GM12892 (cell line): ENCODE results near the gene OOSP4A.

ENCODE experiments used
- DNase-seq: peaks from one replicate; pipeline ENCODE4 v3.0.0; 2011; ENCODE audit not compliant: insufficient read length
- FAIRE-seq: peaks from 2 replicates; lab custom pipeline; 2011; peaks lifted over from hg19 to GRCh38; lab: Jason Lieb, UNC
- POLR2A ChIP-seq: IDR thresholded peaks from 2 replicates; pipeline ENCODE4 v1.6.1; 2011; ENCODE audit warnings: low read depth, low read length, control low read depth
- POLR2AphosphoS5 ChIP-seq: IDR thresholded peaks from 2 replicates; pipeline ENCODE4 v1.6.1; 2011; ENCODE audit warnings: low read depth, low read length, control low read depth
- TAF1 ChIP-seq: IDR thresholded peaks from 2 replicates; pipeline ENCODE4 v1.6.1; 2011; ENCODE audit warnings: low read depth, mild to moderate bottlenecking, control low read depth, low read length, borderline replicate concordance

Gene OOSP4A

DNA sequence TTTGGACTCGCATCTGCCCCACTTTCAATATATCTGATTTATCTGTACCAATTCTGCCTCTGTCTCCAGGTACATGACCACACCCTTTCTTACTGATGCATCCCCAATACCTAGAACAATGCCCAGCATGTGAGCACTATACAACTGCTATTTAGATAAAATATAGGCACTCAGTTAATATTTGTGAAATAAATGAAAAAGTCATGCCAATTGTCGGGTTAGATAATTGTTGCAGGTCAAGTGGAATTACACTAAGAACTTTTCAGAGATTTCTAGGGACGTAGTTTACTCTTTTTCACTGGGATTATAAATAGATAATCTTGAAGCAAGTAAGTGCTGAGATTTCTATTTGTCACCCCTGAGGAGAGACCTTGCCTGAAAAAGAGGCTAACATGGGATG is 20.5 kb downstream of the OOSP4A start:
- no peak for TF ChIP-seq POLR2AphosphoS5
- no peak for TF ChIP-seq TAF1
- no peak for TF ChIP-seq POLR2A
- DNase-seq (no peak), FAIRE-seq (no peak)

DNA sequence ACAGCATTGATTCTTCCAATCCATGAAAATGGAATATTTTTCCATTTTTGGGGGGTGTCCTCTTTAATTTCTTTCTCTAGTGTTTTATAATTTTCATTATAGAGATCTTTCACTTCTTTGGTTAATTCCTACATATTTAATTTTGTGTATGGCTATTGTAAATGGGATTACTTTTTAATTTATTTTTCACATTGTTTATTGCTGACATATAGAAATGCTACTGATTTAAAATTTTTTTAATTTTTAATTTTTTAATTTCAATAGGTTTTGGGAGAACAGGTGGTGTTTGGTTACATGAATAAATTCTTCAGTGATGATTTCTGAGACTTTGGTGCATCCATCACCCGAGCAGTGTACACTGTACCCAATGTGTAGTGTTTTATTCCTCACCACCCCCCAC is 26.6 kb downstream of the OOSP4A start:
- no peak for DNase-seq

DNA sequence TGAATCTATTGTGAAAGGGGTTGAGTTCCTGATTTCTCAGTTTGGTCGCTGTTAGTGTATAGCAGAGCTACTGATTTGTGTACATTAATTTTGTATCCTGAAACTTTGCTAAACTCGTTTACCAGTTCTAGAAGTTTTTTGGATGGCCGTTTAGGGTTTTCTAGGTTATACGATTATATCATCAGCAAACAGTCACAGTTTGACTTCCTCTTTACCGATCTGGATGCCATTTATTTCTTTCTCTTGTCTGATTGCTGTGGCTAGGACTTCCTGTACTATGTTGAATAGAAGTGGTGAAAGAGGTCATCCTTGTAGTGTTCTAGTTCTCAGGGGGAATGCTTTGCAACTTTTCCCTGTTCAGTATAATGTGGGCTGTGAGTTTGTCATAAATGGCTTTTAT is 28.6 kb downstream of the OOSP4A start:
- FAIRE-seq (no peak), DNase-seq (no peak)
- TF ChIP-seq POLR2A, result no peak
- TF ChIP-seq TAF1, result no peak
- TF ChIP-seq POLR2AphosphoS5, result no peak

More for the DNA sequence above, 26.6 kb downstream of the OOSP4A start:
- no peak for FAIRE-seq
- TF ChIP-seq POLR2AphosphoS5, result no peak

DNA sequence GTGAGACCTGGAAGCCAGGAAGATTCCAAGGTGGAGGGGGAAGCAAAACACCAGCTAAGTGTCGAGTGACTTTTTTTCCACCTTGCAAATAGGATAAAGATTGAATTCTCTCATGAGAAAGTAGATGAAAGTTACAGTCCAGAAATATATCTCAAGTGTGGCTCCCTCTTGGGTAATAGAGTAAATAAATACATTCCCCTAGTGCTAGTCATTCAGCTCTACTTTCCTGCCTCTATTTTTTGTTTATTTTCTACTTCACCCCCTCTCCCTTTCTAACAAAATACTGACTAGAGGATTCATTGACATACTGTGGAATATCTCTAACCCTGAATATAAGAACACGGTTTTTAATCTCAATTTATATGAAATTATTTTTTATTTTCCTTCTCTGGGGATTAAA is 34.0 kb downstream of the OOSP4A start:
- DNase-seq, result no peak
- TF ChIP-seq TAF1 (no peak), POLR2AphosphoS5 (no peak), POLR2A (no peak)
- FAIRE-seq, result no peak

DNA sequence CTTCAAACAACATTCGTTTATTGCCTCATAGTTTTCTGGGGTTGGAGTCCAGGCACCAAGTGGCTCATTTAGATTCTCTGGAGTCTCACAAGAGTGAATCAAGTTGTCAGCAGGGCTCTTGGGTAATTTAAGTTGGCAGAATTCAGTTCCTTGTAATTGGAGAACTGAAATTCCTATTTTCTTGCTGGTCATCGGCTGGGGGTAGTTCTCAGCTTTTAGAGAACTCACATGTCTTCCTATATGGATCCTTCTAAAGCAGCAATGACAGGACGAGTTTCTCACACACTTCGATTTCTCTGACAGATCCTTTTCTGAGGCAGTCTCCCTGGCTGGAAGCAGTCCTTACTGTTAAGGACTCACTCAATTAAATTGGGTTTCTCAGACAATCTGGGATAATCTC is 35.9 kb downstream of the OOSP4A start:
- FAIRE-seq (no peak), DNase-seq (no peak)
- TF ChIP-seq POLR2AphosphoS5 (no peak), POLR2A (no peak), TAF1 (no peak)

DNA sequence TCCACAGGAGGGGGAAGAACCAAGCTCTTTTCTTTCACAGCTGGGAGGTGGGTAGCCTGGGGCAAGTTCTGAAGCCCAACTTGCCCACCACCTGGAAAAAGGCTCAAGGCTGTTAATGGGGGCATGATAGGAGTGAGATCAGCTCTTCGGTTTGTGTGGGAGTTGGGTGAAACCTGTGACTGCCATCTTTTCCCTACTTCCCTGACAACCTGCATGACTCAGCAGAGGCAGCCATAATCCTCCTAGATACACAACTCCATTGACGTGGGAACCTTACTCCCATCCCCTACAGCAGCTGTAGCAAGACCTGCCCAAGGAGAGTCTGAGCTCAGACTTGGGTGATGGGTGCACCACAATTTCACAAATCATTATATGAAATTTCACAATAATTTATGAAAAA is 39.9 kb downstream of the OOSP4A start:
- DNase-seq (no peak), FAIRE-seq (no peak)
- TF ChIP-seq TAF1 (no peak), POLR2AphosphoS5 (no peak), POLR2A (no peak)

DNA sequence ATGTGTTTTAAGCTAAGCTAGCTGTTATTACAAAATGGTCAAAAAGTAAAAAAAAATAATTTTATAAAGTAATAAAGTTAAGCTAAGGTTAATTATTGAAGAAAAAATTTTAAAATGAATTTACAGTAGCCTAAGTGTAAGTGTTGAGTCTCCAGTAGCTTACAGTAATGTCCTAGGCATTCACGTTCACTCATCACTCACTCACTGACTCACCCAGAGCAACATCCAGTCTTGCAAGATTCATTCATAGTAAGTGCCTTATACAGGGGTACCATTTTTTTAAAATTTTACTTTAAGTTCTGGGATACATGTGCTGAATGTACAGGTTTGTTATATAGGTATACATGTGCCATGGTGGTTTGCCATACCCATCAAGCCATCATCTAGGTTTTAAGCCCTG is 41.5 kb downstream of the OOSP4A start:
- FAIRE-seq (no peak), DNase-seq (no peak)
- TF ChIP-seq POLR2AphosphoS5 (no peak), TAF1 (no peak), POLR2A (no peak)

DNA sequence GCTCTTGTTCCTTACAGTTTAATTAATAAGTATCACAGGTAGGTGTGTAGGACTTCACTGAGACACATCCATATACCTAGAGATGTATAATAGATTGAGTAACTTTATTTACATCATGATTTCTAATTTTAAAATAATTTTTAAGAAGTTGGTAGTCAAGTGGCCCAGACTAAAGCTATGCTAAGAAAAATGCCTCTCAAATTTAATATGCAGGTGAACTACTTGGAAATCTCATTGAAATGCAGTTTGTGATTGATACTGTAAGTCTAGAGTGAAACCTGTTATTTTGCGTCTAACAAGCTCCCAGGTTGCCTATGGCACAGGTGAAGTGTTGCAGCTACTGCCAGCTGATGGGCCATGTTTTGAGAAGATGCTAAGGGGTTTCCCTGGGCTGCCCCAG is 53.0 kb downstream of the OOSP4A start, which contains the start of gene OOSP4B:
Gene OOSP4B, plus strand, starts transcription at position 301 of the 400 bp plus-strand sequence.
- no peak for FAIRE-seq
- TF ChIP-seq TAF1 (no peak), POLR2AphosphoS5 (no peak), POLR2A (no peak)
- no peak for DNase-seq

DNA sequence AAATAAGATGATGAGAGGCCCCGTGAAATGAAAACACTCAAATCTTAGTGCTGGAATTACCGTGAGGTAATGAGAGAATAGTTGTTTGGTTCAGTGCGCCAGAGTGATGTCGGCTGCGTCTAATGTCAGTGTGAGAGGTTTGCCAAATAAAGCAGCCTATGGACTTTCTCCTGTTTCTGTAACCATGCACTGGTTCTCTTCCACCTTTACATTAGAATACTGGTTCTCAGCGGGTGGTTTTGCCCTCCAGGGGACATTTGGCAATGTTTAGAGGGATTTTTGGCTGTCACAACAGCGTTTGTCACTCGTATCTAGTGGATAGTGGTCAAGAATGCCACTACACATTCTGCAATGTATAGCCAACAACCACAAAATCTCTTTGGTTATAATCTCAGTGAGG is 54.2 kb downstream of the OOSP4A start:
- TF ChIP-seq POLR2A, result no peak
- no peak for TF ChIP-seq TAF1
- no peak for TF ChIP-seq POLR2AphosphoS5
- FAIRE-seq (no peak), DNase-seq (no peak)
